Activated naive CD4-positive, alpha-beta T cell (primary cell): ENCODE measurements around the gene FUT1.
A peak's percentile ranks its signal among the peaks of the same experiment; 100 is the strongest.

ENCODE experiments used
- DNase-seq, 4 experiments: peaks; one replicate each; lab custom pipeline; 2025; lab: John Stamatoyannopoulos, UW

Gene FUT1

DNA sequence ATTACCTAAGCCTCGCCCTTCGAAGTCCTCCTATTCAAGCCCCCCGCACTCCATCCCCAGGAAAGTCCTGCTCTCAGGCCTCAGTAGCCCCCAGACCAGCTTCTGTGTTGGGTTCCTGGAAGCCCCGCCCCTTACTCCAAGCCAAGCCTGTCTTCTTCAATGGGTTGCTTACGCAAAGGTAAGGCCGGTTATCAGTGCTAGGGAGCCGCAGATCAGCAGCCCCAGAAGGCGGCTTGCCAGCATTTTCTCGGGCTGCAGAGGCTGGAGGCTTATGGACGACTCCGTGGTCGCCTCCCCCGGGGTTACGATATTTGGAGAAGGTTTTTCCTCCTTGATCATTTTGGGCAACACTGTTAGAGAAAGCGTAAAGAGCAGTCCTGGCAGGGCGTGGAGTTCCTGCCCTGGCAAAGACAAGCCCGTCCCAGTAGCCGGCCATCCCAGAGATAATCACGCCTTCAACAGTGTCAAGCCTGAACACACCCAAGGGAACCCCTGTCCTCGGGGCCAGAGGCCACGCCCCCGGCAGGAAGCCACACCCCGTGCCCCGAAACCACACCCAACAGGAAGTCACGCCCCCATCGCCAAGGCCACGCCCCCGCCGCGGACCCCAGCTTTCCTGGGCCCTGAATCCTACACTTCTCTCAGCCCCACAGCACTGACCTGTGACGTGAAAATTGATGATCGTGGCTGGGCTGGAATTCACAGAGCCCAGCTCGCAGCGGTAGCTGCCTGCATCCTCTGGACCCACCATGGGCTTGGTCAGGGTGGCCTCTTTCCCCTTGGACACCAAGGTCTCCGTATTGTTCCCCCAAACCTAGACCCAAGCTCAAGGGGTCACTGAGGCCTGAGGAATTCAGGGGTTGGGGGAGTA lies 11.1 kb downstream of the FUT1 start:
- DNase-seq, result no peak

GRCh38 chr19:48740164-48740972 lies 12.1 kb downstream of the FUT1 start, which contains the start of gene RASIP1:
TSS of gene RASIP1 (minus strand) at chr19:48740610. CDS start at chr19:48740282, 328 bp downstream.
- no peak for DNase-seq

- no peak for DNase-seq
Measured at GRCh38 chr19:48739404-48740163, 12.9 kb downstream of the FUT1 start.

DNA sequence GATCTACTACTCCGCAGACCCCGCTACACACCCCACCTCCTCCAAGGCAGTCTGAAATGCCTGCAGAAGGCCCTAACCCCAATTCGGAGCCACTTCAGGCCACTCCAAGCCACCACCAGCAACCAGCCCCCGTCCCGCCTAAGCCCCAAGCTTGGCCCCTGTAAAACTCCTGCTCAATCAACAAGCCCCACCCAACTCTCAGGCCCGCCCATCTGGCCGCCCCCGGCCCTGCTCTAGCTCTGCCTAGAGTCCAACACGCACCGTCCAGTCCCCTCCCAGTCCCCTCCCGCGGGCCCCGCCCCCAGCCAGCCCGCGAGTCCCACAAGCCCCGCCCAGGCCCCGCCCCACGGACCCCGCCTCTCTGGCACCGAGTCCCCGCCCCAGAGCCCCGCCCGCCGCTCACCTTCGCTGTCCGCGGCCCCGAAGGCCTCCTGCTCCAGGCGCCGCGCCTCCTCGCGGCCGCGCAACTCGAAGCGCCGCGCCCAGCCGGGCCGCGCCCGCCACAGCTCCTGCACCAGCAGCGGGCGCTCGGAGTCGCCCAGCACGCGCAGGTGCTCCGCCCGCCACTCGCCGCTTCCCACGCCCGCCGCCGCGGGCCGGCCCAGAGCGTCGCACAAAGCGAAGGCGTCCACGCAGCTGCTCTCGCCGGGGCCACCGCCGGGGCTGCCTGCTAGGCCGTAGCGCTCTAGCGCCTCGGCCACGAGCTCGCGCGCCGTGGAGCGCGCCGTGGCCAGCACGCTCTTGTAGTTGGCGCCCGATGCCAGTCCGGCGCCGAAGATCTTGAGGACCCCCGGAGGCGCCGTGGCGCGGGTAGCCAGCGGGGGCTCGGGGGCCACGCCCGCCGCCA lies 13.7 kb downstream of the FUT1 start:
- peak; percentile 68 to 91 (median 87) for DNase-seq

- no peak for DNase-seq
Measured at GRCh38 chr19:48737360-48737998, 15.0 kb downstream of the FUT1 start.

GRCh38 chr19:48735031-48735615 lies 17.3 kb downstream of the FUT1 start:
- no peak for DNase-seq

- DNase-seq, result no peak
Measured at GRCh38 chr19:48734625-48735024, 17.8 kb downstream of the FUT1 start.

GRCh38 chr19:48731452-48731851 lies 21.0 kb downstream of the FUT1 start:
- no peak for DNase-seq

DNA sequence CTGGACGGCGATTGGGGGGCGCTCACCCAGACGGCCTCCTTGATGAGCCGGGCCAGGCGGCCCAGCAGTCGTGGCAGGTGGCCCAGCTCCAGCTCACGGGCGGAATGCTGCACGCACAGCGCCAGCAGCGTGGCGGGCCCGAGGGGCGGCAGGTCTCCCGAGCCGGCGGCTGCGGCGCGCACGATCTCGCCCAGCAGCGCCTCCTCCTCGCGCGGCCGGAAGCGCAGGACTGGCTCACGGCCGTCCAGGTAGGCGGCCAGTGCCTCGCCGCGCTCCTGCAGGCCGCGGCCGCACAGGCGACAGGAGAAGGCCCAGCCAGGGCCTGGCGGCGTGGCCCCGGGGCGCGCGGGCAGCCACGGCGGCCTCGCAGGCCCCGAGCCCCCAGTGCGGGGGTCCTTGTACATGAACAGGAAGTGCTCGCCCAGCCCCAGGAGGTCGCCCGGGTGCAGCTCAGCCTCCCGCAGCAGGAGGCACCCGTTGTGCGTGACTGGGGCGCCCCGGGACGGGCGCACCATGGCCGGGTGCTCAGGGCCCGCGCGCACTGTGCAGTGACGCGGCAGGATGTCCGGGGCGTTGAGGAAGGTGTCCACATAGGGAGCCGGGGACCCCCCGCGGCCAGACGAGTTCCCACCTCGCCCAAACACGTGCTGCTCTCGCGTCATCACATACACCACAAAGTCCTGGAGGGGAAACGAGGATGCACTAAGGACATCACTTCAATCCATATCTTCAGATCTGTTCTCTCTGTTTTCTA lies 23.4 kb downstream of the FUT1 start:
- no peak for DNase-seq

DNA sequence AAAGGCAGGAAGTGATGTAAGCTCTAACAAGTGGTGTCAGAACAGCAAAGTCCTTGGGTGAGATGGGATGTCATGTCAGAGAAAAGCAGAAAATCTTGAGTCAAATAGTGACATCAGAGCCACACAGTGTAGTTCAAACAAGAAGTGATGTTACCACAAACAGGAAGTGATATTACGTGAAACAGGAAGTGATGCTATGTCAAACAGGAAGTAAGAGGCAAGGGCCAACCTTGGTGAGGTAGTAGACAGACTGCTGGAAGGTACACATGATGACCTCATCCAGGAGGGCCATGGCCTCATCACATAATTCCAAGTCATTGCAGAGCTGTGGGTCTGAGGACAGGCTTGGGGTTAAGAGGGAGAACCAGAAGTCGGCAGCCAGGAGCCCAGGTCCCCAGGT lies 25.9 kb downstream of the FUT1 start:
- DNase-seq, result no peak

DNA sequence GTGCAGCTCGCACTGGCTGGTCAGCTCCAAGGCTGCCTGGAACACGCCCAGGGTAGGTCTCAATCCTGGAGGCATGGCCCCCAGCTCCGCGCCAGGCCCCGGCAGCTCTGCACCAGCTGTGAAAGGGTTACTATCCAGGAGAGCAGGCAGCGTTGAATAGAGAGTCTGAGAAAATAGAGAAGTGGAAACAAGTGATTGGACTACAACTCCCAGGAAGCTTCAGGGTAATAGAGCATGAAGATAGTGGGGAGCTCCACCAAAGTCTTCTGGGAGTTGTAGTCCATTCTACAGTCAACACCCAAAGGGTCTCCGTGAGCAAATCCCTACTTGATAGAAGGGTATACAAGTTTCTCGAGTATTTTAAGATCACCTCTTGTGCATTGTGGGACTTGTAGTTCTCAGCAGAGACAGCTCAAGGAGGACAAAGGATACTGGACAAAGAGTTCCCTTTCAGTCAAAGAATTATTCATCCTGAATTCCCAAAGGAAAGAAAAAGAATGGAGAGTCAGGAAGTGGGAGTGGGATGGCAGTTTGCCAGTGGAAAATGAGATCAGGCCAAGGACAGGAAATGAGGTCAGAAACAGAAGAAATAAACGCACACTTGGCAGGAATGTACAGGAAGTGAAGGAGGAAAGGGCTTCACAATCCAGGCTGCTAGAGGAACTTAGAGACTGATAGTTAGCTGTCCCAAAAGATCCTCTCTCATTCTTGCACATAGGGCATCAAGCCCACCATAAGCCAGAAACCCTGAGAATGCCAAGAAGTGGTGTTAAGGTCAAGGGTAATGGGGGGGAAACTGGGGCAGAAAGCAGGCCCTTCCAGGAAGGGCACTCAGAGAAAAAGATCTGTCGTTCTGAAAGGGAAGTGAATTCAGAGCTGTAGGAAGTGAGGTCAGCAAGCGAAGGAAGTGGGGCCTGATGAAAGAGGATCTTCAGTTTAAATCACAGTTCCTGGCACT lies 27.4 kb downstream of the FUT1 start:
- no peak for DNase-seq

GRCh38 chr19:48722196-48722708 lies 30.2 kb downstream of the FUT1 start:
- DNase-seq, result no peak

DNA sequence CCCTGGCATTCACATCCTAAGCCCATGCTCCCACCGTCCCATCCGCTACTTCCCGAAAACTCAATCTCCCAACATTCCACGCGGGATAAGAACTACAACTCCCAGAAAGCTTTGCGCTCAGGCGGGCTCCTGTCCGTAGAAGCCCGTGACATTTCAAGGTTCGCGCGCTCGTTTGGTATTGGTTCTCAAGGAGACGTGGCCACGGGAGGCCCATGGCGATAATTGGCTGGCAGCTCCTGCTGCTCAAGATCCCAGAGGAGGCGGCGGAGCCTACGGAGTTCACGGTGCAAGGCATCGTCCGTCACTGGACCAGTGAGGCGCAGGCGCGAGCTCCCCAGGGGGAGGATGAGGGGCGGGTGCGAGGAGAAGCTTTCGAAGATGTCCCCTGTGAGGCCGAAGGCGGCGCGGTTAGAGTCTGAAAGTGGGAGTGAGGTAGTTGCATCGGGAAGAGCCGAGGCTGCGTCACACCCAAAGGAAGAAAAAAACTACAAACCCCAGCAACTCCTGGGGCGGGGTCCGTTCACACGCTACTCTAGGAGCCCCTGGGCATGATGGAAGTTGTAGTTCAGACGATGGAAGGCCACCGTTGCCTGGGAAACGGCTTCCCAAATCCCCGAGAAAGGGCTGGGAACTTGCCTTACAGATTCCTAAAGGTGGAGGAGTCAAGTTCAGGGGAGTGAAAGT lies 31.7 kb downstream of the FUT1 start:
- peak; percentile 73 to 82 (median 76) for DNase-seq

DNA sequence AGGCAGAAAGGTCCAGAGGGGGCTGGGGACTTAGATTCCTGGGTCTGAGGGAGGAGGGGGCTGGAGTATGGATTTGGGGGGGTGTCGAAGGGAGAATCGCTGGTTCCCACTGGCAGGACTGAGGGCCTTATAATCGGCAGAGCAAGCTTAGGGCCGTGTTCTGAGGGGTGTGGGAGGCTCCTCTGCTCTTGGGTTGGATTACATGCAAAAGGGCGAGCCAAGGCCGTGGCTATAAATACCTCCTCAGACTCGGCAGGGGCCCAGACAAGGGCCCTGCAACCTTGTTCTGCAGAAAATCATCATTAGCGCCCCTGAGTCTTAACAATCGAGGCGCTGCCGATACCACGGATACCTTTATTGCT lies 32.2 kb downstream of the FUT1 start:
- no peak for DNase-seq

- no peak for DNase-seq
Measured at GRCh38 chr19:48719263-48720171, 32.9 kb downstream of the FUT1 start, which contains the start of gene MAMSTR. TSS of gene MAMSTR (minus strand) at chr19:48719725. CDS start at chr19:48719031, 694 bp downstream.

DNA sequence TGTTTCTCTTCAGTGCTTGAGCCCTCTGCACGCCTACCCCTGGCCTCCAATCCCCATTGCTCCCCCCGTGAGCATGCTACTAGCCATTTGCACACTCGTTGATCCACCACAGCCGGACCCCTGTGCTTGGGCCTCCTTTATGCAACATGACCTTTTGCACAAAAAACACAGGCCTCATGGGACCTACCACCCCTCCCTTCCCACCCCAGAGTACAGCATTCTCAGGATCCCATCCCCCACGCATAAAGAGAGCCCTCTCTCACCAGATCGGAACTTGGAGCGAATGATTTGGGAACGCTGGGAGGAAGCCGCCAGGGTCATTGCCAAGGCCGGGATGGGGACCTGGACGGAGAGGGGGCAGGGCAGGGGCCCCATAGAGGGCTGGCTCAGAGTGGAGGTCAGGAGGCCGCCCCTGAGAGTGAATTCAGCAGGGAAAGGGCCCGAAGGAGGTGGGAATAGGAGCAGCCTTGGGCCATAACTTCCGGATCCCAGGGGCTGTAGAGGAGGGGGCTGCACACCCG lies 33.7 kb downstream of the FUT1 start:
- DNase-seq, result no peak
